GM23338 (cell line): ENCODE data around the gene TAF4. TPM values are rescaled to one million over a fixed set of nuclear protein-coding genes. Genes with fewer than 3 reads are reported as not detected.

Experiments
- ATAC-seq: fragments of 200-7000 bp; cut with Tn5 transposase; 3 replicates; pipeline ENCODE4 v1.9.1; 2020
- DNase-seq: peaks from one replicate; pipeline ENCODE4 v3.0.0-alpha.2; 2015; ENCODE audit warnings: low spot score
- H2AFZ ChIP-seq: fragments of 200-600 bp; sonication (generic); 2 replicates; pipeline ENCODE4 v1.8.0; 2016; ENCODE audit warnings: antibody characterized with exemption, mild to moderate bottlenecking, moderate library complexity
- H3F3A ChIP-seq: fragments of 200-600 bp; sonication (generic); replicated peaks from 2 replicates; pipeline ENCODE4 v1.8.0; 2017; ENCODE audit warnings: antibody characterized with exemption, mixed run types, low read depth
- H3K27ac ChIP-seq: fragments of 200-600 bp; sonication (generic); 2 replicates; pipeline ENCODE4 v1.6.1; 2016; ENCODE audit warnings: low read depth
- H3K27me3 ChIP-seq: fragments of 200-600 bp; sonication (generic); 2 replicates; pipeline ENCODE4 v1.8.0; 2016; ENCODE audit warnings: mild to moderate bottlenecking, mixed run types, moderate library complexity; ENCODE audit not compliant: insufficient read depth
- H3K36me3 ChIP-seq: fragments of 200-600 bp; sonication (generic); 2 replicates; pipeline ENCODE4 v1.8.0; 2016; ENCODE audit warnings: mild to moderate bottlenecking; ENCODE audit not compliant: insufficient read depth
- H3K4me1 ChIP-seq: fragments of 200-600 bp; sonication (generic); 2 replicates; pipeline ENCODE4 v1.8.0; 2016; ENCODE audit warnings: mild to moderate bottlenecking, moderate library complexity; ENCODE audit not compliant: insufficient read depth
- H3K4me2 ChIP-seq: fragments of 200-600 bp; sonication (generic); 2 replicates; pipeline ENCODE4 v1.7.1; 2017; ENCODE audit warnings: mixed run types
- H3K4me3 ChIP-seq: fragments of 200-600 bp; sonication (generic); 2 replicates; pipeline ENCODE4 v1.6.1; 2016; ENCODE audit warnings: mixed run types
- H3K79me2 ChIP-seq: fragments of 200-600 bp; sonication (generic); replicated peaks from 2 replicates; pipeline ENCODE4 v1.8.0; 2017; ENCODE audit warnings: mild to moderate bottlenecking; ENCODE audit not compliant: insufficient read depth
- H3K9me2 ChIP-seq: fragments of 200-600 bp; sonication (generic); 2 replicates; pipeline ENCODE4 v1.8.0; 2017; ENCODE audit not compliant: insufficient read depth
- H4K20me1 ChIP-seq: fragments of 200-600 bp; sonication (generic); replicated peaks from 2 replicates; pipeline ENCODE4 v1.8.0; 2017; ENCODE audit warnings: mild to moderate bottlenecking; ENCODE audit not compliant: insufficient read depth
- H3K27ac Mint-ChIP-seq: 2 replicates; pipeline ENCODE4 v1.8.0; 2020; ENCODE audit warnings: inconsistent platforms, mild to moderate bottlenecking, moderate library complexity, mixed read lengths
- H3K27me3 Mint-ChIP-seq: 3 replicates; pipeline ENCODE4 v1.8.0; 2022; ENCODE audit warnings: low read depth, mild to moderate bottlenecking, moderate library complexity, mixed read lengths, inconsistent platforms; ENCODE audit not compliant: insufficient read depth, poor library complexity
- H3K36me3 Mint-ChIP-seq: 3 replicates; pipeline ENCODE4 v1.8.0; 2021; ENCODE audit warnings: low read depth, mild to moderate bottlenecking, inconsistent platforms, moderate library complexity, mixed read lengths
- H3K4me1 Mint-ChIP-seq: 3 replicates; pipeline ENCODE4 v1.8.0; 2020; ENCODE audit warnings: mild to moderate bottlenecking, inconsistent platforms, mixed read lengths
- H3K4me3 Mint-ChIP-seq: 3 replicates; pipeline ENCODE4 v1.8.0; 2021; ENCODE audit warnings: moderate library complexity, mild to moderate bottlenecking, inconsistent platforms, mixed read lengths
- H3K9me3 Mint-ChIP-seq: 3 replicates; pipeline ENCODE4 v1.8.0; 2020; ENCODE audit warnings: moderate library complexity, mild to moderate bottlenecking, inconsistent platforms, mixed read lengths
- CREB1 ChIP-seq: fragments of 250-450 bp; sonication (Bioruptor Pico); IDR thresholded peaks from 2 replicates; pipeline ENCODE4 v1.5.0; 2020; ENCODE audit warnings: low read depth, mild to moderate bottlenecking, moderate library complexity
- EZH2 ChIP-seq: fragments of 200-600 bp; sonication (generic); IDR thresholded peaks from one replicate; pipeline ENCODE4 v1.8.0; 2017; ENCODE audit warnings: antibody characterized with exemption, mild to moderate bottlenecking, low read depth; ENCODE audit not compliant: unreplicated experiment
- EZH2phosphoT487 ChIP-seq: fragments of 200-600 bp; sonication (generic); IDR thresholded peaks from one replicate; pipeline ENCODE4 v1.8.1; 2018; ENCODE audit warnings: antibody characterized with exemption; ENCODE audit not compliant: unreplicated experiment
- JUNB ChIP-seq: IDR thresholded peaks from one replicate; pipeline ENCODE4 v1.6.1; 2016; ENCODE audit warnings: antibody characterized with exemption; ENCODE audit not compliant: unreplicated experiment
- NANOG ChIP-seq: IDR thresholded peaks from 2 replicates; pipeline ENCODE4 v1.6.1; 2016; ENCODE audit warnings: antibody characterized with exemption, borderline replicate concordance
- POLR2AphosphoS5 ChIP-seq: IDR thresholded peaks from 2 replicates; pipeline ENCODE4 v1.6.1; 2016; ENCODE audit warnings: antibody characterized with exemption, low read depth
- STAT1 ChIP-seq: IDR thresholded peaks from one replicate; pipeline ENCODE4 v1.6.1; 2016; ENCODE audit warnings: antibody characterized with exemption; ENCODE audit not compliant: unreplicated experiment
- ZNF114 ChIP-seq: fragments of 250-450 bp; sonication (Bioruptor Pico); IDR thresholded peaks from 2 replicates; pipeline ENCODE4 v1.5.0; 2020; ENCODE audit warnings: mild to moderate bottlenecking, moderate library complexity
- ZNF331 ChIP-seq: fragments of 250-450 bp; sonication (Bioruptor Pico); IDR thresholded peaks from 2 replicates; pipeline ENCODE4 v1.5.0; 2020; ENCODE audit warnings: low read depth, mild to moderate bottlenecking, moderate library complexity
- polyA plus RNA-seq: library from polyadenylated mRNA; unstranded; fragments of >200 nt; fragmentation: Nextera tagmentation; extraction: Ambion mirVana; gene quantifications from 2 replicates; pipeline ENCODE4 v1.2.1, GENCODE V29; 2016
- total RNA-seq: library from RNA; depleted of rRNA; stranded (reverse); fragments of >200 nt; shearing (Covaris generic); gene quantifications from 2 replicates; pipeline ENCODE4 v1.2.3, GENCODE V29; 2014
- TF ChIP-seq, protein P1 (sequence below): IDR thresholded peaks from one replicate; pipeline ENCODE4 v1.6.1; 2018; ENCODE audit warnings: antibody characterized with exemption; ENCODE audit not compliant: unreplicated experiment
- TF ChIP-seq, protein P2 (sequence below), 2 experiments: fragments of 200-600 bp in 1 of 2; sonication (generic) in 1 of 2; conservative IDR thresholded peaks; 2 replicates each; pipeline versions ENCODE4 v1.5.1 to v1.6.1; 2016 to 2017; ENCODE audit warnings: antibody characterized with exemption in 2 of 2, low read depth in 2 of 2, mild to moderate bottlenecking in 2 of 2, moderate library complexity in 1 of 2
- TF ChIP-seq, protein P3 (sequence below): IDR thresholded peaks from 2 replicates; pipeline ENCODE4 v1.6.1; 2016; ENCODE audit warnings: antibody characterized with exemption

TAF4 gene
- total and polyA plus RNA-seq, 2 experiments from 2014 or later, result 7.2 to 60.0 TPM

DNA sequence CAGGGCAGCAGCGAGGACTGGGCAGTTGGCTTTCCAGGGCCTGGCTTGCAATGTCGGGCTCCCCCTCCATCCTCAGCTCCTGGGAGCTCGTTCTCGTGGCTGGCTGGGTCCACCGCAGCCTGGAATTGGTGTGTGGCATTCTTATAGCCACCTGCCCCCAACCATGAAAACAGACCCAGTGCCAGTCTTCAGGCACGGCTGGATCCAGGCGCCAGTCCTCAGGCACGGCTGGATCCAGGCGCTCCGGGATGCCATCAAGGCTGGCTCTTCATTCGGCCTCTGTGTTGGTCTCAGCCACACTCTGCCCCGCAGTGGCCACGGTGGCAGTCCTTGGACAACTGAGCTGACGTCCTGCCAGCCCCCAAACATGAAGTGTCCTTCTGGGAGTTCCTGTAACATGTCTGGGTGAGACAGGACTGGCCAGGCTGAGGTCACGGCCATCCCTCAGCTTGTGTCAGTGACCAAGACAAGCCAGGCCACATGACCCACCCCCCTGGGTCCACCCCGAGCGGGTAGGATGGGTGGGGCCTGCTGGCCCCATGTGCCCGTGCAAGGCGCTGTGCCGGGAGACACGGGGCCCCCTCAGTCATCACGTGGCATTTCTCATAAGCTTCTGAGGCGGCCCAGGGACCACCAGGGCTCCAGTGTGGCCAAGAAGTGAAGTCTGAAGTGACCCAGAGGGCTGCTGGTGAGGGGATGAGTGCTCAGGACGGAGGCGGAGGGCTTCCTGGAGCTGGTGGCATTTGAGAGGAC is 99.0 kb downstream of the TAF4 start (continued):
- TF ChIP-seq, protein P1, sequence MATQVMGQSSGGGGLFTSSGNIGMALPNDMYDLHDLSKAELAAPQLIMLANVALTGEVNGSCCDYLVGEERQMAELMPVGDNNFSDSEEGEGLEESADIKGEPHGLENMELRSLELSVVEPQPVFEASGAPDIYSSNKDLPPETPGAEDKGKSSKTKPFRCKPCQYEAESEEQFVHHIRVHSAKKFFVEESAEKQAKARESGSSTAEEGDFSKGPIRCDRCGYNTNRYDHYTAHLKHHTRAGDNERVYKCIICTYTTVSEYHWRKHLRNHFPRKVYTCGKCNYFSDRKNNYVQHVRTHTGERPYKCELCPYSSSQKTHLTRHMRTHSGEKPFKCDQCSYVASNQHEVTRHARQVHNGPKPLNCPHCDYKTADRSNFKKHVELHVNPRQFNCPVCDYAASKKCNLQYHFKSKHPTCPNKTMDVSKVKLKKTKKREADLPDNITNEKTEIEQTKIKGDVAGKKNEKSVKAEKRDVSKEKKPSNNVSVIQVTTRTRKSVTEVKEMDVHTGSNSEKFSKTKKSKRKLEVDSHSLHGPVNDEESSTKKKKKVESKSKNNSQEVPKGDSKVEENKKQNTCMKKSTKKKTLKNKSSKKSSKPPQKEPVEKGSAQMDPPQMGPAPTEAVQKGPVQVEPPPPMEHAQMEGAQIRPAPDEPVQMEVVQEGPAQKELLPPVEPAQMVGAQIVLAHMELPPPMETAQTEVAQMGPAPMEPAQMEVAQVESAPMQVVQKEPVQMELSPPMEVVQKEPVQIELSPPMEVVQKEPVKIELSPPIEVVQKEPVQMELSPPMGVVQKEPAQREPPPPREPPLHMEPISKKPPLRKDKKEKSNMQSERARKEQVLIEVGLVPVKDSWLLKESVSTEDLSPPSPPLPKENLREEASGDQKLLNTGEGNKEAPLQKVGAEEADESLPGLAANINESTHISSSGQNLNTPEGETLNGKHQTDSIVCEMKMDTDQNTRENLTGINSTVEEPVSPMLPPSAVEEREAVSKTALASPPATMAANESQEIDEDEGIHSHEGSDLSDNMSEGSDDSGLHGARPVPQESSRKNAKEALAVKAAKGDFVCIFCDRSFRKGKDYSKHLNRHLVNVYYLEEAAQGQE, result no peak
- TF ChIP-seq, protein P2, sequence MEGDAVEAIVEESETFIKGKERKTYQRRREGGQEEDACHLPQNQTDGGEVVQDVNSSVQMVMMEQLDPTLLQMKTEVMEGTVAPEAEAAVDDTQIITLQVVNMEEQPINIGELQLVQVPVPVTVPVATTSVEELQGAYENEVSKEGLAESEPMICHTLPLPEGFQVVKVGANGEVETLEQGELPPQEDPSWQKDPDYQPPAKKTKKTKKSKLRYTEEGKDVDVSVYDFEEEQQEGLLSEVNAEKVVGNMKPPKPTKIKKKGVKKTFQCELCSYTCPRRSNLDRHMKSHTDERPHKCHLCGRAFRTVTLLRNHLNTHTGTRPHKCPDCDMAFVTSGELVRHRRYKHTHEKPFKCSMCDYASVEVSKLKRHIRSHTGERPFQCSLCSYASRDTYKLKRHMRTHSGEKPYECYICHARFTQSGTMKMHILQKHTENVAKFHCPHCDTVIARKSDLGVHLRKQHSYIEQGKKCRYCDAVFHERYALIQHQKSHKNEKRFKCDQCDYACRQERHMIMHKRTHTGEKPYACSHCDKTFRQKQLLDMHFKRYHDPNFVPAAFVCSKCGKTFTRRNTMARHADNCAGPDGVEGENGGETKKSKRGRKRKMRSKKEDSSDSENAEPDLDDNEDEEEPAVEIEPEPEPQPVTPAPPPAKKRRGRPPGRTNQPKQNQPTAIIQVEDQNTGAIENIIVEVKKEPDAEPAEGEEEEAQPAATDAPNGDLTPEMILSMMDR (conservative IDR thresholded peaks at IDR 0.05; ENCODE audit: low read depth in 2 of 2), result no peak
- TF ChIP-seq ZNF114 (CRISPR knock-in tag), result no peak
- TF ChIP-seq EZH2phosphoT487, result no peak
- TF ChIP-seq STAT1, result no peak
- no peak for TF ChIP-seq JUNB
- no peak for TF ChIP-seq ZNF331
- no peak for TF ChIP-seq CREB1
- no peak for TF ChIP-seq POLR2AphosphoS5
- TF ChIP-seq, protein P3, sequence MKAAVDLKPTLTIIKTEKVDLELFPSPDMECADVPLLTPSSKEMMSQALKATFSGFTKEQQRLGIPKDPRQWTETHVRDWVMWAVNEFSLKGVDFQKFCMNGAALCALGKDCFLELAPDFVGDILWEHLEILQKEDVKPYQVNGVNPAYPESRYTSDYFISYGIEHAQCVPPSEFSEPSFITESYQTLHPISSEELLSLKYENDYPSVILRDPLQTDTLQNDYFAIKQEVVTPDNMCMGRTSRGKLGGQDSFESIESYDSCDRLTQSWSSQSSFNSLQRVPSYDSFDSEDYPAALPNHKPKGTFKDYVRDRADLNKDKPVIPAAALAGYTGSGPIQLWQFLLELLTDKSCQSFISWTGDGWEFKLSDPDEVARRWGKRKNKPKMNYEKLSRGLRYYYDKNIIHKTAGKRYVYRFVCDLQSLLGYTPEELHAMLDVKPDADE, result no peak

DNA sequence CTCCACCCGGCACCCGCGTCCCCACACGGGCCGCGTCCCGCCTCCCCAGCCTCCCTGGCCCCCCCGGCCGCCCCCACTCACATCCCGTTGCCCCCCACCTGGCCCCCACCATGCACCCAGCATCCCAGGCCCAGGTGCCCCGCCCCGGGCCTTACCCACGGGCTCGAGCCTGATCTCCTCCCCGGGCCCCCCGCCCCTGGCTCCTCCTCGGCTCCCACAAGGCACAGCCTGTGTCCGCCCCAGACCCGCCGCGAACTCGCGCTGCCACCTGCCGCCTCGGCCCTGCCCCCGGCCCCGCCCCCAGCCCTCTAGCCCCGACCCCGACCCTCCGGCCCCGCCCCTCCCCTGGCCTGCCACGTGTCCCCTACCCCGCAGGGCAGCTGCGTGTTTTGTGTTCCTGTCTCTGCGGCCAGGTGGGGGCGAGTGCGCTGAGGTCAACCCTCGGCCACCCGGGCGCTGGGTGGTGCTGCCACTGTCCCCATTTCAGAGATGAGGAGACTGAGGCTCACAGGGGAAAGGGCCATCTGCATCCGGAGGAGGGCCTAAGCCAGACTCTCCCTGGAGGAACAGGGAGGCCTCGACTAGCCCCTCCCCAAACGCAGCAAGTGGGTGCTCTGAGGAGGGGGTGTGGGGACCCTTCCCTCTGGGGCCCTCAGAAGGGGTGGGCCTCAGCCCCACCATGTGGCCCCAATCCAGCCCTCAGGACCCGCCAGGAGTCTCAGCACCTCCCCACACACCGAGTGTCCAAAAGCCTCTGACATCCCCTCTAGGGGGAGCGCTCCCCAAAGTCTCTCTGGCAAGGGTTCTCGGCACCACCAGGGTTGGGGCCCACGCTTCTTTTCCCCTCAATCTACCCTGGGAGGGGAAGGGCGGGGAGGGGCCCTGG is 99.8 kb downstream of the TAF4 start:
- Histone ChIP-seq H2AFZ (no peak overlapping the region), H3F3A (no peaks in the 10 kb centered on the region; the same call in 1 of the 2 replicates), H3K79me2 (no peaks in the 10 kb centered on the region), H3K27ac (no peak overlapping the region), H3K9me2 (no peaks in the 10 kb centered on the region), H3K27me3 (no peaks in the 10 kb centered on the region), H3K4me3 (peak overlapping the region; percentile 47; the same call in 1 of the 2 replicates), H3K4me1 (no peaks in the 10 kb centered on the region; the same call in 1 of the 2 replicates), H3K4me2 (peak overlapping the region; percentile 73), H3K36me3 (no peaks in the 10 kb centered on the region), H4K20me1 (no peaks in the 10 kb centered on the region)
- Mint-ChIP-seq H3K9me3 (no peaks in the 10 kb centered on the region), H3K4me3 (no peak overlapping the region; the same call in 2 of the 3 replicates), H3K4me1 (peaks cover 6% of the 10 kb centered on the region; the same call in 1 of the 3 replicates), H3K27me3 (peaks cover 5% of the 10 kb centered on the region), H3K27ac (no peak overlapping the region), H3K36me3 (no peaks in the 10 kb centered on the region)
- peak; percentile 77 for ATAC-seq
- peak; percentile 75 for DNase-seq
- TF ChIP-seq STAT1 (no peak), NANOG (no peak), ZNF331 (no peak), ZNF114 (CRISPR knock-in tag) (no peak), JUNB (no peak), EZH2 (no peak)
- TF ChIP-seq, protein P2 (conservative IDR thresholded peaks at IDR 0.05; ENCODE audit: low read depth in 2 of 2), result peak; percentile 43 to 44
- TF ChIP-seq, protein P3, result no peak
